HepG2 (cell line): ENCODE results near the gene MISFA. TPM values are rescaled to one million over a fixed set of nuclear protein-coding genes. Genes with fewer than 3 reads are reported as not detected.

Experiments used
- ATAC-seq: fragments of 200-7000 bp; cut with Tn5 transposase; 3 replicates; pipeline ENCODE4 v1.9.1; 2020; ENCODE audit warnings: mild to moderate bottlenecking, moderate library complexity
- BruUV-seq: library from RNA; stranded (reverse); fragments of 400-500 nt; replicated peaks from 2 replicates; lab custom pipeline; 2021; lab: Mats Ljungman, UMichigan
- CTCF ChIA-PET: fragments of 300-600 bp; formaldehyde crosslinking; extraction: SDS; loops from one replicate; lab custom pipeline; 2021; ENCODE audit warnings: low total read pairs, inconsistent platforms, low intra/inter-chr PET ratio; lab: Yijun Ruan, JAX
- POLR2A ChIA-PET: fragments of 350-600 bp; sonication (Branson Sonifier 250); formaldehyde crosslinking; loops from one replicate; lab custom pipeline; 2020; ENCODE audit warnings: antibody characterized with exemption, inconsistent platforms; lab: Yijun Ruan, JAX
- DNase-seq: peaks from one replicate; pipeline ENCODE4 v3.0.0-alpha.2; 2015; ENCODE audit warnings: low spot score
- FAIRE-seq: peaks from 3 replicates; lab custom pipeline; 2011; peaks lifted over from hg19 to GRCh38; lab: Jason Lieb, UNC
- H2AFZ ChIP-seq: one replicate; pipeline ENCODE4 v1.6.1; 2011; ENCODE audit warnings: low read length, inconsistent platforms
- H3K27ac ChIP-seq: fragments of 300-600 bp; 3 replicates; pipeline ENCODE4 v1.8.0; 2011; ENCODE audit warnings: mixed run types, mild to moderate bottlenecking, mixed read lengths, low read length, inconsistent platforms; ENCODE audit not compliant: insufficient read depth; ENCODE audit errors: extremely low read length
- H3K27me3 ChIP-seq, 2 experiments: fragments of 200-600 bp in 1 of 2; 2 replicates in 1 of 2; 3 replicates in 1 of 2; pipeline versions ENCODE4 v1.6.0 to v1.8.0; 2011; ENCODE audit warnings: low read length in 2 of 2, mild to moderate bottlenecking in 2 of 2, moderate library complexity in 2 of 2, inconsistent platforms in 1 of 2; ENCODE audit not compliant: insufficient read depth in 2 of 2, control insufficient read depth in 1 of 2
- H3K36me3 ChIP-seq, 2 experiments: fragments of 200-600 bp in 1 of 2; replicated peaks in 1 of 2; 2 replicates in 1 of 2; 3 replicates in 1 of 2; pipeline versions ENCODE4 v1.5.1 to v1.8.0; 2011; ENCODE audit warnings: low read length in 2 of 2, inconsistent platforms in 1 of 2; ENCODE audit not compliant: insufficient read depth in 2 of 2, control insufficient read depth in 1 of 2
- H3K4me1 ChIP-seq: 2 replicates; pipeline ENCODE4 v1.5.1; 2012; ENCODE audit warnings: low read length, inconsistent platforms; ENCODE audit not compliant: insufficient read depth
- H3K4me2 ChIP-seq: 2 replicates; pipeline ENCODE4 v1.6.0; 2011; ENCODE audit warnings: low read depth, low read length, inconsistent platforms
- H3K4me3 ChIP-seq, 3 experiments: fragments of 200-600 bp in 1 of 3; sonication (generic), shearing (Covaris generic) in 1 of 3; replicated peaks in 1 of 3; 2 replicates each; pipeline ENCODE4 v1.5.1; 2011 to 2016; ENCODE audit warnings: low read length in 3 of 3, inconsistent platforms in 2 of 3, low read depth in 2 of 3, mild to moderate bottlenecking in 2 of 3, control low read depth in 1 of 3, mixed read lengths in 1 of 3; ENCODE audit not compliant: insufficient read depth in 1 of 3
- H3K79me2 ChIP-seq: one replicate; pipeline ENCODE4 v1.6.1; 2011; ENCODE audit warnings: low read length, inconsistent platforms; ENCODE audit not compliant: insufficient read depth
- H3K9ac ChIP-seq: 2 replicates; pipeline ENCODE4 v1.6.0; 2011; ENCODE audit warnings: mild to moderate bottlenecking, low read depth, low read length, inconsistent platforms; ENCODE audit not compliant: insufficient read depth
- H3K9me3 ChIP-seq: 2 replicates; pipeline ENCODE4 v1.5.1; 2012; ENCODE audit warnings: mild to moderate bottlenecking, low read length
- H4K20me1 ChIP-seq: 2 replicates; pipeline ENCODE4 v1.6.0; 2011; ENCODE audit warnings: inconsistent platforms, mild to moderate bottlenecking, low read length, moderate library complexity; ENCODE audit not compliant: insufficient read depth
- DZIP1 ChIP-seq: sonication (generic); formaldehyde crosslinking; IDR thresholded peaks from 2 replicates; pipeline ENCODE4 v1.5.0; 2020; ENCODE audit warnings: mild to moderate bottlenecking, missing genetic modification reagents
- PRMT3 ChIP-seq: sonication (generic); formaldehyde crosslinking; IDR thresholded peaks from 2 replicates; pipeline ENCODE4 v1.8.1; 2022; ENCODE audit warnings: low read depth, mild to moderate bottlenecking, moderate library complexity, missing genetic modification reagents, borderline replicate concordance
- SMC3 ChIP-seq: IDR thresholded peaks from 2 replicates; pipeline ENCODE4 v1.6.1; 2011; ENCODE audit warnings: low read length, improper control_type of control experiment
- WGBS: methylation state at CpG from one replicate; pipeline ENCODE4 v1.1.6; 2017; ENCODE audit warnings: low lambda C conversion rate; 5-methylcytosine and 5-hydroxymethylcytosine counted together
- in situ Hi-C: cut with HindIII; loops from 2 replicates; pipeline ENCODE4 v1.10.0; 2017; ENCODE audit warnings: low pct_unique_long_range_greater_than_20kb; ENCODE audit not compliant: extremely low pct_ligation_motif_present
- intact Hi-C: fragments of 100-400 bp; cut with micrococcal nuclease; formaldehyde crosslinking; loops from one replicate; pipeline ENCODE4 v1.10.0; 2022; ENCODE audit not compliant: unreplicated experiment
- polyA plus RNA-seq, 8 experiments: library from polyadenylated mRNA; depleted of rRNA in 3 of 8; stranded (reverse) in 7 of 8; unstranded in 1 of 8; fragments of >200 nt; fragmentation: Illumina TruSeq in 4 of 8; extraction: Trizol in 4 of 8; gene quantifications; 2 replicates each; pipeline versions ENCODE4 v1.2.1 to v1.2.3, GENCODE V29; 2011 to 2016; ENCODE audit warnings: low read depth in 4 of 8, missing spikeins in 1 of 8, mixed read lengths in 1 of 8; ENCODE audit not compliant: insufficient read depth in 1 of 8
- total RNA-seq, 5 experiments: library from RNA; depleted of rRNA; stranded (reverse); fragments of >200 nt; fragmentation: Illumina TruSeq; extraction: Trizol; gene quantifications; 2 replicates each; pipeline ENCODE4 v1.2.3, GENCODE V29; 2016; ENCODE audit warnings: low read depth in 1 of 5

The MISFA gene
- total and polyA plus RNA-seq, 2 of the 13 experiments (the other 11 are each of a cell fraction or from before 2014, with no cell fraction given), result 1.4 to 5.4 TPM

- FAIRE-seq, result no peak
- no peak for TF ChIP-seq PRMT3 (CRISPR knock-in tag)
- TF ChIP-seq DZIP1 (CRISPR knock-in tag), result no peak
- TF ChIP-seq, all 625 proteins: peak for 0
- Histone ChIP-seq H3K4me2 (no peak overlapping the region), H3K9me3 (no peaks in the 10 kb centered on the region), H3K27me3 (no peaks in the 10 kb centered on the region), H3K4me1 (peaks cover 6% of the 10 kb centered on the region), H3K9ac (no peak overlapping the region), H3K4me3 (no peak overlapping the region), H3K36me3 (peaks cover 1 to 3% of the 10 kb centered on the region in 2 experiments; a peak in 2 of 5 replicates), H3K79me2 (no peaks in the 10 kb centered on the region), H2AFZ (no peak overlapping the region), H4K20me1 (no peaks in the 10 kb centered on the region), H3K27ac (no peak overlapping the region)
- DNase-seq (no peak), ATAC-seq (no peak)
- intact Hi-C loops (no loop called here), in situ Hi-C loops (no loop called here)
- ChIA-PET CTCF (no interaction called here), POLR2A (interaction anchor here (1.0 kb wide), 1 partner anchor 34 kb away, joined by 3 read pairs; no protein-coding TSS in a partner anchor)
- BruUV-seq, result no TSS peak
- 98% methylated on average over 4 of the region's 4 CpGs for WGBS
Observed at GRCh38 chr11:18600915-18601569, 1.5 kb downstream of the MISFA start.

- Histone ChIP-seq H3K4me2 (no peak overlapping the region), H3K9ac (no peak overlapping the region), H3K4me1 (no peaks in the 10 kb centered on the region), H3K4me3 (no peak overlapping the region), H3K79me2 (no peaks in the 10 kb centered on the region), H3K36me3 (peaks cover 8 to 27% of the 10 kb centered on the region in 2 experiments), H2AFZ (no peak overlapping the region), H3K9me3 (no peaks in the 10 kb centered on the region), H3K27ac (no peak overlapping the region), H4K20me1 (no peaks in the 10 kb centered on the region), H3K27me3 (no peaks in the 10 kb centered on the region)
- DNase-seq (no peak), FAIRE-seq (no peak), ATAC-seq (no peak)
- ChIA-PET CTCF (no interaction called here), POLR2A (no interaction called here)
- BruUV-seq, result TSS peak; percentile 37
- intact Hi-C loops, result no loop called here
- in situ Hi-C loops, result no loop called here
- WGBS, result 90% methylated on average over 3 of the region's 3 CpGs
- TF ChIP-seq SMC3, result no peak
Observed at GRCh38 chr11:18608376-18608775, 8.8 kb downstream of the MISFA start.
